Endodermal cell (in vitro differentiated cells): ENCODE measurements around the gene ADGRE3. TPM values are rescaled to one million over a fixed set of nuclear protein-coding genes. Genes with fewer than 3 reads are reported as not detected.
"Not testable (repeated sequence)": the region's sequence is repeated elsewhere in the genome, so short reads cannot be mapped to it uniquely, and the experiment has no call there.

Experiments
- DNase-seq: peaks from one replicate; pipeline ENCODE4 v3.0.0-alpha.2; 2017
- H3K27ac ChIP-seq: 2 replicates; pipeline ENCODE4 v1.5.1; 2013; ENCODE audit warnings: mild to moderate bottlenecking, low read depth, low read length, moderate library complexity
- H3K27me3 ChIP-seq: 2 replicates; pipeline ENCODE4 v1.6.1; 2013; ENCODE audit warnings: mild to moderate bottlenecking, low read length, moderate library complexity; ENCODE audit not compliant: insufficient read depth, control insufficient read depth, poor library complexity, severe bottlenecking
- H3K36me3 ChIP-seq: 2 replicates; pipeline ENCODE4 v1.7.0; 2013; ENCODE audit warnings: mild to moderate bottlenecking, low read length, moderate library complexity; ENCODE audit not compliant: control insufficient read depth, insufficient read depth
- H3K4me1 ChIP-seq: one replicate; pipeline ENCODE4 v1.7.0; 2013; ENCODE audit warnings: low read length; ENCODE audit not compliant: control insufficient read depth, insufficient read depth
- H3K4me3 ChIP-seq: 2 replicates; pipeline ENCODE4 v1.5.1; 2013; ENCODE audit warnings: mild to moderate bottlenecking, low read length, moderate library complexity
- H3K9ac ChIP-seq: 2 replicates; pipeline ENCODE4 v1.6.1; 2013; ENCODE audit warnings: mild to moderate bottlenecking, low read length, moderate library complexity; ENCODE audit not compliant: poor library complexity, severe bottlenecking; ENCODE audit errors: extremely low read depth
- H3K9me3 ChIP-seq: 2 replicates; pipeline ENCODE4 v1.6.1; 2013; ENCODE audit warnings: mild to moderate bottlenecking, low read length, moderate library complexity; ENCODE audit not compliant: control insufficient read depth
- H3K27ac Mint-ChIP-seq: 2 replicates; pipeline ENCODE4 v1.8.0; 2020; ENCODE audit warnings: mixed read lengths
- H3K27me3 Mint-ChIP-seq: 2 replicates; pipeline ENCODE4 v1.8.0; 2021; ENCODE audit warnings: mild to moderate bottlenecking, mixed read lengths; ENCODE audit not compliant: insufficient read depth
- H3K36me3 Mint-ChIP-seq: 2 replicates; pipeline ENCODE4 v1.8.0; 2020; ENCODE audit warnings: low read depth, mixed read lengths
- H3K4me1 Mint-ChIP-seq: 2 replicates; pipeline ENCODE4 v1.8.0; 2020; ENCODE audit warnings: mixed read lengths
- H3K4me3 Mint-ChIP-seq: 2 replicates; pipeline ENCODE4 v1.8.0; 2020; ENCODE audit warnings: mild to moderate bottlenecking, moderate library complexity, mixed read lengths
- H3K9me3 Mint-ChIP-seq: 2 replicates; pipeline ENCODE4 v1.8.0; 2020; ENCODE audit warnings: mild to moderate bottlenecking, mixed read lengths
- CTCF ChIP-seq: fragments of 200-600 bp; sonication (generic); conservative IDR thresholded peaks from 2 replicates; pipeline ENCODE4 v1.5.0; 2021; ENCODE audit warnings: antibody characterized with exemption, mild to moderate bottlenecking
- WGBS, 2 experiments: methylation state at CpG; one replicate each; pipeline versions ENCODE4 v1.1.5 to v1.1.7; 2013; ENCODE audit warnings: missing lambda C conversion rate in 2 of 2, mixed read lengths in 1 of 2; ENCODE audit not compliant: insufficient coverage in 1 of 2, insufficient read length in 1 of 2; 5-methylcytosine and 5-hydroxymethylcytosine counted together
- total RNA-seq, 2 donors: library from RNA; stranded (reverse); fragmentation: NEBNext Ultra II Directional in 1 of 2; extraction: Animal tissue kit (Norgen Biotek cat#: 25700) in 1 of 2; gene quantifications; 2 replicates in 1 of 2; 3 replicates in 1 of 2; pipeline ENCODE4 v1.2.1, GENCODE V29; 2021

ADGRE3 gene
- total RNA-seq, 2 donors from 2014 or later = not detected

- whole genome bisulfite sequencing, 2 experiments = 82 to 87% methylated on average over 2 to 3 of the region's 3 CpGs
- no peaks in the 10 kb centered on the region for H3K4me1 Mint-ChIP-seq
Measured at GRCh38 chr19:14616407-14616806, 58.2 kb downstream of the ADGRE3 start.

GRCh38 chr19:14615623-14616022, 59.0 kb downstream of the ADGRE3 start:
- peaks cover 3% of the 10 kb centered on the region for H3K36me3 Mint-ChIP-seq
- no peak overlapping the region for H3K4me3 Mint-ChIP-seq
- Histone ChIP-seq H3K9ac (no peak overlapping the region), H3K27me3 (no peaks in the 10 kb centered on the region), H3K36me3 (no peaks in the 10 kb centered on the region), H3K4me3 (no peak overlapping the region), H3K4me1 (no peaks in the 10 kb centered on the region), H3K27ac (no peak overlapping the region), H3K9me3 (peaks cover 27% of the 10 kb centered on the region)
- peaks cover 2% of the 10 kb centered on the region for H3K27me3 Mint-ChIP-seq
- H3K27ac Mint-ChIP-seq = no peak overlapping the region
- H3K4me1 Mint-ChIP-seq = no peaks in the 10 kb centered on the region
- no peak for TF ChIP-seq CTCF
- WGBS, 2 experiments = 80 to 87% methylated on average over 6 to 8 of the region's 8 CpGs
- DNase-seq = no peak
- H3K9me3 Mint-ChIP-seq = peaks cover 80% of the 10 kb centered on the region

More at GRCh38 chr19:14616407-14616806, 58.2 kb downstream of the ADGRE3 start:
- H3K4me3 Mint-ChIP-seq = no peak overlapping the region
- peaks cover 2% of the 10 kb centered on the region for H3K27me3 Mint-ChIP-seq
- Histone ChIP-seq H3K27ac (no peak overlapping the region), H3K9me3 (peaks cover 26% of the 10 kb centered on the region), H3K4me3 (no peak overlapping the region), H3K27me3 (no peaks in the 10 kb centered on the region), H3K4me1 (no peaks in the 10 kb centered on the region), H3K36me3 (no peaks in the 10 kb centered on the region), H3K9ac (no peak overlapping the region)
- no peak for TF ChIP-seq CTCF
- peaks cover 80% of the 10 kb centered on the region for H3K9me3 Mint-ChIP-seq
- H3K36me3 Mint-ChIP-seq = peaks cover 3% of the 10 kb centered on the region
- no peak for DNase-seq
- H3K27ac Mint-ChIP-seq = no peak overlapping the region

GRCh38 chr19:14614099-14614412, 60.6 kb downstream of the ADGRE3 start:
- Histone ChIP-seq H3K36me3 (no peaks in the 10 kb centered on the region), H3K4me1 (no peaks in the 10 kb centered on the region), H3K4me3 (no peak overlapping the region), H3K27ac (no peak overlapping the region), H3K9ac (no peak overlapping the region), H3K27me3 (no peaks in the 10 kb centered on the region), H3K9me3 (peaks cover 23% of the 10 kb centered on the region)
- no peak for DNase-seq
- Mint-ChIP-seq H3K4me3 (no peak overlapping the region), H3K4me1 (no peaks in the 10 kb centered on the region), H3K9me3 (peaks cover 83% of the 10 kb centered on the region), H3K27ac (no peak overlapping the region), H3K27me3 (peaks cover 2% of the 10 kb centered on the region), H3K36me3 (peaks cover 3% of the 10 kb centered on the region)
- 89 to 91% methylated on average over 2 of the region's 4 CpGs for WGBS, 2 experiments
- no peak for TF ChIP-seq CTCF

GRCh38 chr19:14613399-14614098, 61.1 kb downstream of the ADGRE3 start:
- H3K4me1 Mint-ChIP-seq, H3K4me3 ChIP-seq, H3K36me3 Mint-ChIP-seq, H3K27ac ChIP-seq, H3K27ac Mint-ChIP-seq, DNase-seq, H3K36me3 ChIP-seq, H3K4me1 ChIP-seq, H3K9ac ChIP-seq, H3K4me3 Mint-ChIP-seq, H3K27me3 ChIP-seq, H3K27me3 Mint-ChIP-seq: not testable (repeated sequence)
- H3K9me3 Mint-ChIP-seq = peaks cover 84% of the 10 kb centered on the region
- peaks cover 21% of the 10 kb centered on the region for H3K9me3 ChIP-seq
- WGBS, 2 experiments = 67 to 73% methylated on average over 12 to 14 of the region's 14 CpGs
